ENCODE results near the gene ELOB.

DNA sequence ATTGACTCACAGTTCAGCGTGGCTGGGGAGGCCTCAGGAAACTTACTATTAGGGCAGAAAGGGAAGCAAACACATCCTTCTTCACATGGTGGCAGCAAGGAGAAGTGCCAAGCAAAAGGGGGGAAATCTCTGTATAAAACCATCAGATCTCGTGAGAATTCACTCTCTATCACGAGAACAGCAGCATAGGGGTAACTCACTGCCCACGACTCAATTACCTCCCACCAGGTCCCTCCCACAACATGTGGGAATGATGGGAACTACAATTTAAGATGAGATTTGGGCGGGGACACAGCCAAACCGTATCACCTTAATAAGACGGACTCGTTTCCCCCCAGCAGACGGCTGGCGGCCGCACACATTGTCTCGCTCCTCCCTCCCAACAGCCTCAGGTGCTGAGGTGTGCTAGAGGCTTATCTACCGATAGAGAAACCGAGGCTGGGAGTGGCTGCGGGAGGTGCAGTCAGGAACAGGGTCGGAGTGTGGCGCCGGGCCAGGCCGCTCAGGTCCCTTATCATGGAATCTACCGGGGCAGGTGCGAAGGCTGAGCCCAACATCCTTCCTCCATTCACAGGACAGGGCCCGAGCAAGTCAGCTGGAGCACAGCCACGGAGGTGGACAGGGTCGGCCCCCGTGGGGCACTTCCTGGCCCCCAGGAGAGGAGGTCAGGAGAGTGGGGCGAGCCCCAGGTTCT, 48.1 kb upstream of the ELOB start:
- TF ChIP-seq, protein P1, sequence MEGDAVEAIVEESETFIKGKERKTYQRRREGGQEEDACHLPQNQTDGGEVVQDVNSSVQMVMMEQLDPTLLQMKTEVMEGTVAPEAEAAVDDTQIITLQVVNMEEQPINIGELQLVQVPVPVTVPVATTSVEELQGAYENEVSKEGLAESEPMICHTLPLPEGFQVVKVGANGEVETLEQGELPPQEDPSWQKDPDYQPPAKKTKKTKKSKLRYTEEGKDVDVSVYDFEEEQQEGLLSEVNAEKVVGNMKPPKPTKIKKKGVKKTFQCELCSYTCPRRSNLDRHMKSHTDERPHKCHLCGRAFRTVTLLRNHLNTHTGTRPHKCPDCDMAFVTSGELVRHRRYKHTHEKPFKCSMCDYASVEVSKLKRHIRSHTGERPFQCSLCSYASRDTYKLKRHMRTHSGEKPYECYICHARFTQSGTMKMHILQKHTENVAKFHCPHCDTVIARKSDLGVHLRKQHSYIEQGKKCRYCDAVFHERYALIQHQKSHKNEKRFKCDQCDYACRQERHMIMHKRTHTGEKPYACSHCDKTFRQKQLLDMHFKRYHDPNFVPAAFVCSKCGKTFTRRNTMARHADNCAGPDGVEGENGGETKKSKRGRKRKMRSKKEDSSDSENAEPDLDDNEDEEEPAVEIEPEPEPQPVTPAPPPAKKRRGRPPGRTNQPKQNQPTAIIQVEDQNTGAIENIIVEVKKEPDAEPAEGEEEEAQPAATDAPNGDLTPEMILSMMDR (IDR thresholded peaks at IDR 0.05) = no peak
- no peak for TF ChIP-seq POLR2A (IDR thresholded peaks at IDR 0.05)

Measured in testis (tissue), 2 donors.